ENCODE results near the gene MS4A14.

Gene MS4A14

DNA sequence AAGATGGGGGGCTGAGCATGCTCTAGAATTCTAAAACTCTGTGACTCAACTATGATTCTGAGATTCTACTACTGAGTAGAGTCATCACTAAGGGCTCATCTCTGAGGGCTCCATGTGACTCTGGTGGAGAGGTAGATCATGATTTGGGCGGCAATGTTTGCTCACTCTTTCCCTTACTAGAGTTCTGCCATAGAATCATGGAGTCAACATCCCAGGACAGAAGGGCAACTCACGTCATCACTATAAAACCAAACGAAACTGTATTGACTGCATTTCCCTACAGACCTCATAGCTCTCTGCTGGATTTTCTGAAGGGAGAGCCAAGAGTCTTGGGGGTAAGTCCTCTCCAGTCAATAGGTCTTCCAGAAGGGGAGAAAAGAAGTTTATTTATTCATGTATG lies at the start of gene MS4A14:
TSS of gene MS4A14 (plus strand) at position 78 of the 400 bp plus-strand sequence. CDS start at position 198, 120 bp downstream.
- in situ Hi-C loops (cut with MboI; ENCODE audit: low sequenced_read_pairs): no loop called here

- in situ Hi-C loops (cut with MboI; ENCODE audit: low sequenced_read_pairs): no loop called here
Observed at GRCh38 chr11:60347084-60347797, 49.0 kb upstream of the MS4A14 start.

GRCh38 chr11:60348116-60348515 lies 48.1 kb upstream of the MS4A14 start:
- in situ Hi-C loops (cut with MboI; ENCODE audit: low sequenced_read_pairs): no loop called here

DNA sequence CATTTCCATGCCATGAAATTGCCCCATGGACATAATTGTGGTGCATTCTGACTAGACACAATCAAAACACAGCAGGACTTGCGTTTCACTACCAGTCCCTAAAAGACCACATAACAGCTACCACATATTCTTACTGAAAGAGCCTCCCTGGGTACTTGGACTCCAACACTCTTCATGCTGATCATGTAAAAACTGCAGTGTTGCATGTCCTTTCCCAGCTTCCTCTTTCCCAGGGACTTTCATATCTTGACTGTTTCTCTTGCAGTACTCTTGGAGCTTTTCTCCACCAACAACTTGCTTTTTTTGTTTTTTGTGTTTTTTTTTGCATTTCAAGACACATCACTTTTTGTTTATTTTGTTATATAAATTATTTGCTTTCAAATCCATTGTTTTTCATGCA lies 46.3 kb upstream of the MS4A14 start:
- in situ Hi-C loops (cut with MboI; ENCODE audit: low sequenced_read_pairs): loop anchor here (25.0 kb wide), 1 partner anchor 262 kb away; no protein-coding TSS in a partner anchor

DNA sequence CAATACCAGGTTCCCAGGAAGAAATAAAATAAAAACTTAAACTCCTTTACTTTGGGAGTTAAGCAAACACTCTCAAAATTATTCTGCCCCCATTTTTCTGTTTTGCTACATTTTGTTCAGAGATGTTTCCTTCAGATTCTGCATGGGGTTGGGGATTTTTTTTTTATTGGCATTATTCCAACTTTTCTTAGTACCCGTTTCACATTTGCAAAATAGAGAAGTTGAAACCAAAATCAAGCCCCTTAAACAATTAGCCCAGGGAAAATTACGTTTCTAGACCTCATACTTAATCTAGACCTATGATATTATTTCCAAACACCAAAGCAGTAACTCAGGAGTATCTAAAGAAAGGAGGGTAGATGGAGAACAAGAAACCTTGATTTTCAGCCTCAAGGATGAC lies 38.5 kb upstream of the MS4A14 start:
- in situ Hi-C loops (cut with MboI; ENCODE audit: low sequenced_read_pairs): loop anchor here (25.0 kb wide), 1 partner anchor 255 kb away; no protein-coding TSS in a partner anchor

DNA sequence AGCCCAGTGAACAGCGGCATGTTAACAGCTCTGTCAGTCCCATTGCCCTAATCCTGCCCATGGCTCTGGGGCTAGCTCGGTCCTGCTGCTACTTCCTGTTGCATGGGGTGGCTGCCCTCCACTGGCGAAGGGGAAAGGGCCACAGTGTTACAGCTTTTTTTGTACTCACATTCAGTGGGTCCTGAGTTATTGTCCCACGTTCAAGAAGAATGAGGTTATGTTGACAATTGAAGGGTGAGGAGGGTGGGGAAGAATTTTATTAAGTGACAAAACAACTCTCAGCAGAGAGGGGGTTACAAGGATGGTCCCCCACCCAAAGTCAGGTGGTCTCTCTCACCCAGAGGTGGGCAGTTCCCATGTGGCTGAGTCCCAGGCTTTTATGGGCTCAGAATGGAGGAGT lies 35.6 kb upstream of the MS4A14 start:
- in situ Hi-C loops (cut with MboI; ENCODE audit: low sequenced_read_pairs): loop anchor here (25.0 kb wide), 1 partner anchor 252 kb away; no protein-coding TSS in a partner anchor

GRCh38 chr11:60362241-60362640 lies 34.0 kb upstream of the MS4A14 start:
- in situ Hi-C loops (cut with MboI; ENCODE audit: low sequenced_read_pairs): loop anchor here (25.0 kb wide), 1 partner anchor 250 kb away; no protein-coding TSS in a partner anchor

DNA sequence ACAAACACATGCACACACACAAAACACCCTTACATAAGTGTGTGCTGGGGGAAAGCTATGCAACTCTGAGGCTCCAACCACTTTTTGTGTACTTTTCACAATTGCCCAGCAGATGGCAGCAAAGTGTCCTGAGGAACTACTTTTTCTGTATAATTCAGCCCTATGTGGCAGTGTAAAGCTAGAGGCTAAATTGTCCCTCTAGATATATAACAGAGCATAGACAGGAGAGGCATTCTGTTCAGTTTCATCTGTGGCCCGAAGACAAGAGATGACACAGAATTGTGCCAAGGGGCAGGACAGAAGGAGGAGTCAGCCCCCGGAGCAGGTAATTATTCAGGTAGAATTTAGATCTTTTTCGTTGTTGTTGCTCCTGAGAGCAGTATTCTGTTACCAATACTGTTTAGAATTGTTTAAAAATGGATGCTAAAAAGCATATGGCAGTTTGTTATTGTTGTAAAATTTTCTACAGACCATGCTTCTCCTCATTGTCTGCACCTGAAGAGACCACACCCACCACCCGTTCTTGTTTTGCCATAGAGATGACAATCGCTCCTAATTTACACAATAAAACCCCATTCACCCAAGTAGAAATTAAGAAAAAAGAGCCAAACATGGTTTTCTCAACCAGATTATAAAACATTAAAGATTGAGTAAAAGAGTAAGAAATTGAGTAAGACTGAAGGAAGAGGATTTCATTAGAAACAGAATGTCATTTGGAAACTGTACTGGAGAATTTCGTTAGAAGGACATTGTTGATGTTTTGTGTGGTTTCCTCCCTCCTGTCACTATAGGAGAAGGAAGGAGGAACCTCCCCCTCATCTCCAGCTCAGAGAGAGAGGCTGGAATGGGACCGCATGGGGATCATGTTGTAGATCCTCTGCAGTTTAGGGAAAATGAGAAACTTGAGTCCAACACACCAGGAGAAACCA lies 32.5 kb upstream of the MS4A14 start:
- in situ Hi-C loops (cut with MboI; ENCODE audit: low sequenced_read_pairs): loop anchor here (25.0 kb wide), 1 partner anchor 248 kb away; no protein-coding TSS in a partner anchor

- in situ Hi-C loops (cut with MboI; ENCODE audit: low sequenced_read_pairs): loop anchor here (25.0 kb wide), 1 partner anchor 246 kb away; no protein-coding TSS in a partner anchor
Observed at GRCh38 chr11:60366262-60366904, 29.9 kb upstream of the MS4A14 start.

GRCh38 chr11:60367009-60367408 lies 29.2 kb upstream of the MS4A14 start:
- in situ Hi-C loops (cut with MboI; ENCODE audit: low sequenced_read_pairs): loop anchor here (25.0 kb wide), 1 partner anchor 245 kb away; no protein-coding TSS in a partner anchor

- in situ Hi-C loops (cut with MboI; ENCODE audit: low sequenced_read_pairs): loop anchor here (25.0 kb wide), 1 partner anchor 244 kb away; no protein-coding TSS in a partner anchor
Observed at GRCh38 chr11:60367896-60368295, 28.4 kb upstream of the MS4A14 start.

GRCh38 chr11:60370252-60370810 lies 25.9 kb upstream of the MS4A14 start:
- in situ Hi-C loops (cut with MboI; ENCODE audit: low sequenced_read_pairs): loop anchor here (25.0 kb wide), 1 partner anchor 242 kb away; no protein-coding TSS in a partner anchor

DNA sequence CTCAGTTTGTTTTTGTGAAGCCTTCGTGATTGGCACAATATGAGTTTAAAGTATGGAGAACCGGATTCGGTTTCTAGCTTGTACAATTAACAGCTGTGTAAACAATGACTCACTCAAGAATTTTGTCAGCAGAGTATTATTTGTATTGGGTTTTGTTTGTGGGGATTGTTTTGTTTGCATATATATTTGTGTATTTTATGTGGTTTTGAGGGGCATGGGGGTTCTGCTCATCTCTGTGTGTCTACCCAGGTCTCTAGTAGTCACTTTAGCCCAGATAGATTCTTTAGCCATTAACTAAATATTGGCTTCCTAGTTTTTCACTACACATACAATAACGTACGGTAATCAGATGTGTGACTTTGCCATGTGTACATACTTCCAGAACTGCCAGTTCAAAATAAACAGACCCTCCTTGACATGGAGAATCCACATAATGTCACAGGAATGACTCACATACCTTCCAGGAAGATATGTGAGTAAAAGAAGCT lies 25.4 kb upstream of the MS4A14 start:
- in situ Hi-C loops (cut with MboI; ENCODE audit: low sequenced_read_pairs): loop anchor here (25.0 kb wide), 1 partner anchor 241 kb away; no protein-coding TSS in a partner anchor

- in situ Hi-C loops (cut with MboI; ENCODE audit: low sequenced_read_pairs): loop anchor here (25.0 kb wide), 1 partner anchor 241 kb away; no protein-coding TSS in a partner anchor
Observed at GRCh38 chr11:60371386-60371785, 24.9 kb upstream of the MS4A14 start.

- in situ Hi-C loops (cut with MboI; ENCODE audit: low sequenced_read_pairs): loop anchor here (25.0 kb wide), 1 partner anchor 240 kb away; no protein-coding TSS in a partner anchor
Observed at GRCh38 chr11:60371854-60372253, 24.4 kb upstream of the MS4A14 start.

DNA sequence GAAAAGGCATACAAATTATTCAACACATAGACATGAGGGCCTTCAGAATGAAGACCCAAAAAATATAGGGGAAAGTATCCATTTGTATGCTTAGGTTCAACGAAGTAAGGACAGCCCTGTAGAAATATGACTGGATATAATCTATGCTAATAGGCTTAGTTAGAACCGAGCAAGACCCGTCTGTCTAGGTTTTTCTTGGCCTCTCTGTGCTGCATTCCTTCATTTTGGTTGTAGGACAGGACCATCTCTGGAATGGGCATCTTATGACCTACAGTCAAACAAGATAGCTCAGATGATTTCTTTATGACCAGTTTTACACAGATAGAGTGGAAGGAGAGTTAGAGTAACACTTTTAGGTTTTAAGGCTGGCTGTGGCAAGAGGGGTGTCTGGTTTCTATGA lies 23.5 kb upstream of the MS4A14 start:
- in situ Hi-C loops (cut with MboI; ENCODE audit: low sequenced_read_pairs): loop anchor here (25.0 kb wide), 1 partner anchor 240 kb away; no protein-coding TSS in a partner anchor

- in situ Hi-C loops (cut with MboI; ENCODE audit: low sequenced_read_pairs): no loop called here
Observed at GRCh38 chr11:60375316-60375715, 20.9 kb upstream of the MS4A14 start.

GRCh38 chr11:60376601-60377000 lies 19.7 kb upstream of the MS4A14 start:
- in situ Hi-C loops (cut with MboI; ENCODE audit: low sequenced_read_pairs): no loop called here

- in situ Hi-C loops (cut with MboI; ENCODE audit: low sequenced_read_pairs): no loop called here
Observed at GRCh38 chr11:60377401-60378136, 18.7 kb upstream of the MS4A14 start.
